Measurements from ENCODE around the gene MGLL. TPM values are rescaled to one million over a fixed set of nuclear protein-coding genes. Genes with fewer than 3 reads are reported as not detected.

MGLL gene
- total and polyA plus RNA-seq, 7 donors, result 24.7 to 220 (median 46.8) TPM

DNA sequence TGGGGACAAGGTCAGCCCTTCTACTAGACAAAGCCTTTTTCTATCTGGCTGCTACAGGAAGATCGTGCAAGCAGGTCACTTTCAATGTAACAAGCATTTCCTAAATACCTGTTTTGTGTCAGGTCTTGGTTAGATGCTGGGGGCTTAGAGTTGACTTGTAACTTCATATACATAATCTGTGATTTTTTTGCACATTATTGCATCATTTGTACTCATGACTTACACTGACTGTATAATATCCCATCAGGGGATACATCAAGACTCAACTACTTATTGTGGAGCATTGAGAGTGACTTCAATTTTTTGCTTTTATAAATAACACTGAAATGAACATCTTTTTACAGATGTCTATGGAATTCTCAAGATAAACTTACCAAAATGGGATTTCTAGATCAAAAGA is 80.6 kb downstream of the MGLL start:
- no peak for DNase-seq
- peaks cover 0 to 30% (median 22%) of the 10 kb centered on the region in 4 donors for H3K4me1 ChIP-seq
- TF ChIP-seq POLR2AphosphoS5 (IDR thresholded peaks at IDR 0.05) (no peak), EP300 (IDR thresholded peaks at IDR 0.05) (no peak), POLR2A (IDR thresholded peaks at IDR 0.05) (no peak)
- TF ChIP-seq, protein P1, sequence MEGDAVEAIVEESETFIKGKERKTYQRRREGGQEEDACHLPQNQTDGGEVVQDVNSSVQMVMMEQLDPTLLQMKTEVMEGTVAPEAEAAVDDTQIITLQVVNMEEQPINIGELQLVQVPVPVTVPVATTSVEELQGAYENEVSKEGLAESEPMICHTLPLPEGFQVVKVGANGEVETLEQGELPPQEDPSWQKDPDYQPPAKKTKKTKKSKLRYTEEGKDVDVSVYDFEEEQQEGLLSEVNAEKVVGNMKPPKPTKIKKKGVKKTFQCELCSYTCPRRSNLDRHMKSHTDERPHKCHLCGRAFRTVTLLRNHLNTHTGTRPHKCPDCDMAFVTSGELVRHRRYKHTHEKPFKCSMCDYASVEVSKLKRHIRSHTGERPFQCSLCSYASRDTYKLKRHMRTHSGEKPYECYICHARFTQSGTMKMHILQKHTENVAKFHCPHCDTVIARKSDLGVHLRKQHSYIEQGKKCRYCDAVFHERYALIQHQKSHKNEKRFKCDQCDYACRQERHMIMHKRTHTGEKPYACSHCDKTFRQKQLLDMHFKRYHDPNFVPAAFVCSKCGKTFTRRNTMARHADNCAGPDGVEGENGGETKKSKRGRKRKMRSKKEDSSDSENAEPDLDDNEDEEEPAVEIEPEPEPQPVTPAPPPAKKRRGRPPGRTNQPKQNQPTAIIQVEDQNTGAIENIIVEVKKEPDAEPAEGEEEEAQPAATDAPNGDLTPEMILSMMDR (IDR thresholded peaks at IDR 0.05), result no peak
- H3K27ac ChIP-seq, result no peak overlapping the region
- 87 to 96% methylated on average over 1 of the region's 1 CpG for WGBS, 2 donors
- no peaks in the 10 kb centered on the region for H3K27me3 ChIP-seq
- no peaks in the 10 kb centered on the region for H3K9me3 ChIP-seq
- intact Hi-C loops (cut with DNase I), result no loop called here
- H3K4me3 ChIP-seq, result no peak overlapping the region
- H3K36me3 ChIP-seq, result no peaks in the 10 kb centered on the region

DNA sequence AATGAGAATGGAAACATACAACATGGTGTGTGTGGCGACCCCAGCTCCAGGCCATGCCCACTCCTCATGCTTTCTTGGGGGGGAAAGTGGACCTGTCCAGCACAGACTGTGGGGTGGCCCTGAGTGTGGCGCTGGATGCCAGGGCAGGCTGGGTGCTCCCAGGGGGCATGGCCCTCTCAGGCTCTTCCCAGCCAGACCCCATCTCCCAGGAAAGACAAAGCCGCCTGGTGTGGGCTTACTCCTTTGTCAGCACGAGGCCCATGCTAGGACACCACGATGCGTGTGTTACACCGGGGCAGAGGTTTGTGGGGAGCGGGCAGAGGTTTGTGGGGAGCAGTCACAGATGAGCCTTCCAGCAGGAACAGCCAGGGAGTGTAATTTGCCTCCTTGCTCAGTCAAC is 81.1 kb downstream of the MGLL start:
- Histone ChIP-seq H3K9me3 (no peaks in the 10 kb centered on the region), H3K27ac (peak overlapping the region in 2 of 4 donors; percentile 62 to 63), H3K4me1 (peaks cover 0 to 34% (median 27%) of the 10 kb centered on the region in 4 donors), H3K4me3 (no peak overlapping the region), H3K36me3 (no peaks in the 10 kb centered on the region), H3K27me3 (no peaks in the 10 kb centered on the region)
- TF ChIP-seq, protein P1 (IDR thresholded peaks at IDR 0.05), result no peak
- TF ChIP-seq POLR2AphosphoS5 (IDR thresholded peaks at IDR 0.05) (no peak), EP300 (IDR thresholded peaks at IDR 0.05) (no peak), POLR2A (IDR thresholded peaks at IDR 0.05) (no peak)
- 95 to 96% methylated on average over 8 of the region's 8 CpGs for WGBS, 2 donors
- intact Hi-C loops (cut with DNase I), result no loop called here
- DNase-seq, result no peak

DNA sequence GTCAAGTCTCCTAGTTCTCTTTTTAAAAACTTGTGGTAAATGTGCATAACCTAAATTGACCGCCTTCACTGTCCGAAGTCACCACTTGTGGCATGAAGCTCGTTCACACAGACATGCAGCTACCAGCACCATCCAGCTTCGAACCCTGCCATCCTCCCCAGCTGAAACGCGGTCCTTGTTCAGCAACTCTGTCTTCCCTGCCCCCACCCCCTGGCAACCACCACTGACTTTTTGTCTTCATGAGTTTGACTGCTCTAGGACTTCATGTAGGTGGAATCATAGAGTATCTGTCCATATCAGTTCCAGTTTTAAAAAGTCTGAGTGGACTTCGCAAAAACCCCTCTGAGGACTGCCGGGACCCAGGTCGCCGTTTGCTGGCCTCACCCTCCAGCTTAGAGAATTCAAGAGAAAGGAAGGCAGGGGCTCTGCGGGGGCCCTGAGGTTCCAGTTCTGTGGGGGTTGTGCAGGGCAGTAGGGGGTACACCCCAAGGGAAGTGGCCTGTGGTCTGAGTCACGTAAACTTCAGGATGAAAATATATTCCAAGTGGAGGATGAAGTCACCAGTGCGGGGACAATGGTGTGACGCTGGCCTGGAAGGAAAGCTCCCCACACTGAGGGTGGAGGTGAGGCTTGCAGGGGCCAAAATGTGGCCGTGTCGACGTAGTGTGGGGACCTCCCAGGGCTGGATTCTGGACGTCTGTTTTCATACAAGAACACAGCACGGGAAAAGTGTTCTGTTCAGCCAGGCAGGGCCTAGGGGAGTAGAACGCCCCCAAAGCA is 82.0 kb downstream of the MGLL start:
- Histone ChIP-seq H3K36me3 (no peaks in the 10 kb centered on the region), H3K27me3 (no peaks in the 10 kb centered on the region), H3K4me3 (no peak overlapping the region), H3K27ac (peak overlapping the region in 2 of 4 donors; percentile 62 to 63), H3K4me1 (peaks cover 0 to 43% (median 34%) of the 10 kb centered on the region in 4 donors), H3K9me3 (no peaks in the 10 kb centered on the region)
- intact Hi-C loops (cut with DNase I), result no loop called here
- TF ChIP-seq EP300 (IDR thresholded peaks at IDR 0.05) (no peak), POLR2A (IDR thresholded peaks at IDR 0.05) (no peak), POLR2AphosphoS5 (IDR thresholded peaks at IDR 0.05) (no peak)
- TF ChIP-seq, protein P1 (IDR thresholded peaks at IDR 0.05), result no peak
- 92% methylated on average over 20 of the region's 20 CpGs for WGBS, 2 donors
- DNase-seq, result no peak

DNA sequence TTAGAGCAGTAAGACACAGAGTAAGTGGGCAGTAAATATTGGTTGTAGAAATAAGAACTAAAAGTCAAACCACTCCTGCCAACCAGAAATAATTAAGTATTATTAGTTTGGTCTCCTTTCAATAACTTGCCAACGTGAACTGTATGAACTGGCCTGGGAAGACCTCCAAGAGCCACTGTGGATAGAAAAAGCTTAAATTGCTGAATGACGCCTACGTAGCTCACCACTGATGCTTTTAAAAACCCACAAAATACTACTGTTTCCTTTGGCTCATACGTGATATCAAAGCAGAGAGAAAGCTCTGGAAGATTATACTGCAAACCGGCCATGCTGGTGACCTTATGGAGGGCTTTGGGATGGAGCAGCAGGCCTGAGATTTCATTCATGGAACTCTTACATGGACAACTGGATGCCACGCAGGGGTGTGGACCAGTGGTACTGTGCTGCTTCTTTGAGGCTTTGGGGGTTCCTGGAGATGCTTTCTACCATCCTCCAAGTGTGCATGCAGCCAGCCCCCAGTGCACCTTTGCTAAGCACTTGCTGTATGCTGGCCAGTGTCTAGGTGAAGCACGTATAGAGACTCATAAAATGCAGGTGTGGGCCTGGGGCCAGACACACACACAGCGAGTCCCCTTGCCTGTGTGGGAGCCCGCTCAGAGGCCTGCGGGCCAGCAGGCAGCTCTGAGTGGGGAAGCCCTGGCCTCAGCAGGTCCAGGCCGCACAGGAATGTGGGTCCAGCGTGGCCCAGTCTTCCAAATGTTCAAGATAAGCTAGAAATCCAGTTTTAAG is 82.8 kb downstream of the MGLL start:
- Histone ChIP-seq H3K4me1 (peaks cover 0 to 50% (median 38%) of the 10 kb centered on the region in 4 donors), H3K9me3 (no peaks in the 10 kb centered on the region), H3K4me3 (no peak overlapping the region), H3K36me3 (no peaks in the 10 kb centered on the region), H3K27ac (peak overlapping the region in 3 of 4 donors; percentile 42 to 63 (median 62)), H3K27me3 (no peaks in the 10 kb centered on the region)
- WGBS, 2 donors, result 86 to 90% methylated on average over 12 of the region's 12 CpGs
- TF ChIP-seq POLR2AphosphoS5 (IDR thresholded peaks at IDR 0.05), result no peak
- TF ChIP-seq POLR2A (IDR thresholded peaks at IDR 0.05), result no peak
- TF ChIP-seq, protein P1 (IDR thresholded peaks at IDR 0.05), result no peak
- no peak for TF ChIP-seq EP300 (IDR thresholded peaks at IDR 0.05)
- no peak for DNase-seq
- intact Hi-C loops (cut with DNase I), result no loop called here
